ENCODE results near the gene FOXL2NB.

DNA sequence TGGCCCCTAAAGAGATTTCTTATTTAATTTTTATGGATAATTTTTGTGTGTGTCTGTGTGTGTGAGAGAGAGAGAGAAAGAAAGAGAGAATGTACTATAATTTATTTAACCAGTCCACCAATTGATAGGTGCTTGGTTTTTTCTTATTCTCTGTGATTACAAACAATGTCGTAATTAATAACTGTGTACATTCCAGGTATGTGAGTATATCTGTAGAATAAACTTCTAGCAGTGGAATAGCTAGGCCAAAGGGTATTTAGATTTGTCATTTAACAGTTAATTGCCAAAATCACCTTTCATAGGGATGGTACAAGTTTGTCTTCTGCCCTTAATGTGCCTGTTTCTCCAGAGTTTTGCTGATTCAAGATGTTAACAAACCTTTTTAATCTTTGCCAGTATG lies 35.4 kb upstream of the FOXL2NB start:
- TF ChIP-seq, protein P1, sequence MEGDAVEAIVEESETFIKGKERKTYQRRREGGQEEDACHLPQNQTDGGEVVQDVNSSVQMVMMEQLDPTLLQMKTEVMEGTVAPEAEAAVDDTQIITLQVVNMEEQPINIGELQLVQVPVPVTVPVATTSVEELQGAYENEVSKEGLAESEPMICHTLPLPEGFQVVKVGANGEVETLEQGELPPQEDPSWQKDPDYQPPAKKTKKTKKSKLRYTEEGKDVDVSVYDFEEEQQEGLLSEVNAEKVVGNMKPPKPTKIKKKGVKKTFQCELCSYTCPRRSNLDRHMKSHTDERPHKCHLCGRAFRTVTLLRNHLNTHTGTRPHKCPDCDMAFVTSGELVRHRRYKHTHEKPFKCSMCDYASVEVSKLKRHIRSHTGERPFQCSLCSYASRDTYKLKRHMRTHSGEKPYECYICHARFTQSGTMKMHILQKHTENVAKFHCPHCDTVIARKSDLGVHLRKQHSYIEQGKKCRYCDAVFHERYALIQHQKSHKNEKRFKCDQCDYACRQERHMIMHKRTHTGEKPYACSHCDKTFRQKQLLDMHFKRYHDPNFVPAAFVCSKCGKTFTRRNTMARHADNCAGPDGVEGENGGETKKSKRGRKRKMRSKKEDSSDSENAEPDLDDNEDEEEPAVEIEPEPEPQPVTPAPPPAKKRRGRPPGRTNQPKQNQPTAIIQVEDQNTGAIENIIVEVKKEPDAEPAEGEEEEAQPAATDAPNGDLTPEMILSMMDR (IDR thresholded peaks at IDR 0.05), result no peak
- TF ChIP-seq POLR2A (IDR thresholded peaks at IDR 0.05) (no peak), POLR2AphosphoS5 (IDR thresholded peaks at IDR 0.05) (no peak)
